ENCODE measurements around the gene ERAL1. TPM values are rescaled to one million over a fixed set of nuclear protein-coding genes. Genes with fewer than 3 reads are reported as not detected.

The ERAL1 gene
- total and polyA plus RNA-seq, 2 experiments from 2014 or later = 30.0 to 77.1 TPM

GRCh38 chr17:28879886-28880571 is 25.2 kb downstream of the ERAL1 start:
- WGBS (ENCODE audit: low lambda C conversion rate, missing lambda C conversion rate) = 75% methylated on average over 9 of the region's 9 CpGs
- Histone ChIP-seq H3K9me3 (ENCODE audit: low read depth) (no peaks in the 10 kb centered on the region), H3K9me2 (replicated peaks; ENCODE audit: insufficient read depth) (no peaks in the 10 kb centered on the region), H3K79me2 (no peaks in the 10 kb centered on the region), H3K27ac (no peak overlapping the region), H3K4me1 (ENCODE audit: insufficient read depth) (no peaks in the 10 kb centered on the region), H4K20me1 (ENCODE audit: insufficient read depth, poor library complexity, severe bottlenecking) (no peaks in the 10 kb centered on the region), H2AFZ (no peak overlapping the region), H3K36me3 (replicated peaks; ENCODE audit: insufficient read depth, low read depth) (no peaks in the 10 kb centered on the region), H3K27me3 (no peaks in the 10 kb centered on the region), H3K4me3 (no peak overlapping the region), H3K4me2 (no peak overlapping the region)
- no peak for TF ChIP-seq EZH2phosphoT487 (IDR thresholded peaks at IDR 0.05; ENCODE audit: low read depth, severe bottlenecking, unreplicated experiment)
- TF ChIP-seq CTCF (IDR thresholded peaks at IDR 0.05; ENCODE audit: poor library complexity) = no peak
- TF ChIP-seq EZH2 (IDR thresholded peaks at IDR 0.05; ENCODE audit: borderline replicate concordance) = no peak
- no peak for DNase-seq (ENCODE audit: low spot score)

- Histone ChIP-seq H3K4me2 (no peak overlapping the region), H3K79me2 (no peaks in the 10 kb centered on the region), H3K36me3 (replicated peaks; ENCODE audit: insufficient read depth, low read depth) (no peaks in the 10 kb centered on the region), H3K9me3 (ENCODE audit: low read depth) (no peaks in the 10 kb centered on the region), H2AFZ (no peak overlapping the region), H4K20me1 (ENCODE audit: insufficient read depth, poor library complexity, severe bottlenecking) (no peaks in the 10 kb centered on the region), H3K27me3 (no peaks in the 10 kb centered on the region), H3K27ac (no peak overlapping the region), H3K9me2 (replicated peaks; ENCODE audit: insufficient read depth) (no peaks in the 10 kb centered on the region), H3K4me3 (no peak overlapping the region), H3K4me1 (ENCODE audit: insufficient read depth) (no peaks in the 10 kb centered on the region)
- DNase-seq (ENCODE audit: low spot score) = no peak
- WGBS (ENCODE audit: low lambda C conversion rate, missing lambda C conversion rate) = 96% methylated on average over 10 of the region's 10 CpGs
- TF ChIP-seq CTCF (IDR thresholded peaks at IDR 0.05; ENCODE audit: poor library complexity) (no peak), EZH2 (IDR thresholded peaks at IDR 0.05; ENCODE audit: borderline replicate concordance) (no peak), EZH2phosphoT487 (IDR thresholded peaks at IDR 0.05; ENCODE audit: low read depth, severe bottlenecking, unreplicated experiment) (no peak)
Observed at GRCh38 chr17:28880572-28880945, 25.7 kb downstream of the ERAL1 start.

GRCh38 chr17:28881533-28882056 is 26.8 kb downstream of the ERAL1 start:
- Histone ChIP-seq H3K4me3 (no peak overlapping the region), H3K79me2 (no peaks in the 10 kb centered on the region), H3K9me3 (ENCODE audit: low read depth) (no peaks in the 10 kb centered on the region), H3K9me2 (replicated peaks; ENCODE audit: insufficient read depth) (no peaks in the 10 kb centered on the region), H3K27me3 (no peaks in the 10 kb centered on the region), H3K36me3 (replicated peaks; ENCODE audit: insufficient read depth, low read depth) (no peaks in the 10 kb centered on the region), H3K4me1 (ENCODE audit: insufficient read depth) (no peaks in the 10 kb centered on the region), H4K20me1 (ENCODE audit: insufficient read depth, poor library complexity, severe bottlenecking) (no peaks in the 10 kb centered on the region), H2AFZ (no peak overlapping the region), H3K4me2 (no peak overlapping the region), H3K27ac (no peak overlapping the region)
- 93% methylated on average over 16 of the region's 17 CpGs for WGBS (ENCODE audit: low lambda C conversion rate, missing lambda C conversion rate)
- TF ChIP-seq EZH2 (IDR thresholded peaks at IDR 0.05; ENCODE audit: borderline replicate concordance) (no peak), CTCF (IDR thresholded peaks at IDR 0.05; ENCODE audit: poor library complexity) (no peak), EZH2phosphoT487 (IDR thresholded peaks at IDR 0.05; ENCODE audit: low read depth, severe bottlenecking, unreplicated experiment) (no peak)
- no peak for DNase-seq (ENCODE audit: low spot score)

Measured in hepatocyte (in vitro differentiated cells).